Kidney epithelial cell (primary cell): ENCODE measurements around the gene RIOK3. TPM values are rescaled to one million over a fixed set of nuclear protein-coding genes. Genes with fewer than 3 reads are reported as not detected.

Source experiments
- DNase-seq: peaks from one replicate; pipeline ENCODE4 v3.0.0-alpha.2; 2010; ENCODE audit warnings: low read depth
- H3K27me3 ChIP-seq: 2 replicates; pipeline ENCODE4 v1.6.0; 2011; ENCODE audit warnings: low read length; ENCODE audit not compliant: control insufficient read depth, insufficient read depth
- H3K36me3 ChIP-seq: 2 replicates; pipeline ENCODE4 v1.5.1; 2011; ENCODE audit warnings: low read length; ENCODE audit not compliant: control insufficient read depth, insufficient read depth
- H3K4me3 ChIP-seq: 2 replicates; pipeline ENCODE4 v1.5.1; 2011; ENCODE audit warnings: low read depth, mild to moderate bottlenecking, control low read depth, low read length
- CTCF ChIP-seq: IDR thresholded peaks from 2 replicates; pipeline ENCODE4 v1.5.1; 2011; ENCODE audit warnings: mild to moderate bottlenecking, moderate library complexity, low read length, control low read depth, inconsistent platforms; ENCODE audit not compliant: insufficient read depth, poor library complexity, severe bottlenecking
- total RNA-seq: library from RNA; depleted of rRNA; stranded (reverse); fragments of >200 nt; gene quantifications from 2 replicates; pipeline ENCODE4 v1.2.3, GENCODE V29; 2015

Gene RIOK3
- total RNA-seq, 1 donor from 2014 or later: 79.8 TPM

GRCh38 chr18:23512641-23513040 lies 59.6 kb downstream of the RIOK3 start:
- no peak for TF ChIP-seq CTCF

GRCh38 chr18:23515911-23516546 lies 62.9 kb downstream of the RIOK3 start:
- TF ChIP-seq CTCF: peak; percentile 91
- H3K36me3 ChIP-seq: peaks cover 3% of the 10 kb centered on the region
- H3K27me3 ChIP-seq: no peaks in the 10 kb centered on the region
- no peak for DNase-seq
- H3K4me3 ChIP-seq: no peak overlapping the region

More at GRCh38 chr18:23512641-23513040, 59.6 kb downstream of the RIOK3 start:
- Histone ChIP-seq H3K36me3 (peaks cover 1% of the 10 kb centered on the region), H3K4me3 (no peak overlapping the region), H3K27me3 (no peaks in the 10 kb centered on the region)
- DNase-seq: no peak

GRCh38 chr18:23519734-23520133 lies 66.6 kb downstream of the RIOK3 start:
- Histone ChIP-seq H3K36me3 (peaks cover 3% of the 10 kb centered on the region), H3K4me3 (no peak overlapping the region), H3K27me3 (no peaks in the 10 kb centered on the region)
- DNase-seq: no peak
- TF ChIP-seq CTCF: no peak

GRCh38 chr18:23521271-23521670 lies 68.2 kb downstream of the RIOK3 start:
- no peak overlapping the region for H3K4me3 ChIP-seq
- H3K27me3 ChIP-seq: no peaks in the 10 kb centered on the region
- peaks cover 1% of the 10 kb centered on the region for H3K36me3 ChIP-seq
- TF ChIP-seq CTCF: no peak
- no peak for DNase-seq

GRCh38 chr18:23521907-23522306 lies 68.8 kb downstream of the RIOK3 start:
- Histone ChIP-seq H3K4me3 (no peak overlapping the region), H3K36me3 (peaks cover 1% of the 10 kb centered on the region), H3K27me3 (no peaks in the 10 kb centered on the region)
- TF ChIP-seq CTCF: no peak
- no peak for DNase-seq
